IMR-90 (cell line): ENCODE measurements around the gene OSBPL3. TPM values are rescaled to one million over a fixed set of nuclear protein-coding genes. Genes with fewer than 3 reads are reported as not detected.

Experiments
- ATAC-seq: fragments of 200-7000 bp; cut with Tn5 transposase; 2 replicates; pipeline ENCODE4 v1.9.1; 2020; ENCODE audit warnings: low read depth, mild to moderate bottlenecking, moderate library complexity
- BruUV-seq: library from RNA; stranded (reverse); fragments of 400-500 nt; replicated peaks from 2 replicates; lab custom pipeline; 2021; lab: Mats Ljungman, UMichigan
- CTCF ChIA-PET: fragments of 300-600 bp; formaldehyde crosslinking; extraction: SDS; loops from one replicate; lab custom pipeline; 2021; ENCODE audit warnings: antibody characterized with exemption; lab: Yijun Ruan, JAX
- POLR2A ChIA-PET: fragments of 300-600 bp; sonication (Branson Sonifier 250); formaldehyde crosslinking; loops from one replicate; lab custom pipeline; 2022; ENCODE audit warnings: antibody characterized with exemption; ENCODE audit not compliant: unreplicated experiment; lab: Charles Lee
- DNase-seq: peaks from one replicate; pipeline ENCODE4 v3.0.0; 2013
- H2AFZ ChIP-seq: replicated peaks from 2 replicates; pipeline ENCODE3; 2013; ENCODE audit warnings: low read length, mild to moderate bottlenecking; ENCODE audit not compliant: poor library complexity
- H2AK5ac ChIP-seq: 2 replicates; pipeline ENCODE4 v1.6.1; 2013; ENCODE audit warnings: low read depth, low read length, inconsistent platforms
- H2AK9ac ChIP-seq: replicated peaks from 2 replicates; pipeline ENCODE3; 2013; ENCODE audit warnings: mild to moderate bottlenecking, low read depth, low read length, moderate library complexity; ENCODE audit not compliant: poor library complexity
- H2BK120ac ChIP-seq: 2 replicates; pipeline ENCODE4 v1.6.1; 2013; ENCODE audit warnings: low read depth, low read length, inconsistent platforms
- H2BK15ac ChIP-seq: 3 replicates; pipeline ENCODE4 v1.6.1; 2013; ENCODE audit warnings: low read depth, low read length, inconsistent platforms
- H2BK20ac ChIP-seq: 2 replicates; pipeline ENCODE4 v1.6.1; 2013; ENCODE audit warnings: low read depth, mild to moderate bottlenecking, inconsistent platforms, low read length, moderate library complexity
- H2BK5ac ChIP-seq: 2 replicates; pipeline ENCODE4 v1.6.1; 2013; ENCODE audit warnings: mild to moderate bottlenecking, low read depth, low read length, inconsistent platforms; ENCODE audit not compliant: poor library complexity, severe bottlenecking
- H3K14ac ChIP-seq: replicated peaks from 2 replicates; pipeline ENCODE4 v1.6.1; 2013; ENCODE audit warnings: low read depth, low read length, inconsistent platforms
- H3K18ac ChIP-seq: 2 replicates; pipeline ENCODE4 v1.6.1; 2013; ENCODE audit warnings: low read depth, low read length, control low read depth
- H3K23ac ChIP-seq: 2 replicates; pipeline ENCODE4 v1.6.1; 2013; ENCODE audit warnings: low read depth, low read length, inconsistent platforms
- H3K27ac ChIP-seq: 2 replicates; pipeline ENCODE4 v1.5.1; 2013; ENCODE audit warnings: mild to moderate bottlenecking, control low read depth, low read length; ENCODE audit not compliant: insufficient read depth
- H3K27me3 ChIP-seq: 2 replicates; pipeline ENCODE4 v1.6.1; 2013; ENCODE audit warnings: low read length; ENCODE audit not compliant: control insufficient read depth, insufficient read depth
- H3K36me3 ChIP-seq: 2 replicates; pipeline ENCODE4 v1.6.1; 2013; ENCODE audit warnings: low read length, mixed read lengths; ENCODE audit not compliant: control insufficient read depth, insufficient read depth
- H3K4ac ChIP-seq: 2 replicates; pipeline ENCODE4 v1.6.1; 2013; ENCODE audit warnings: low read depth, low read length, inconsistent platforms
- H3K4me1 ChIP-seq: 2 replicates; pipeline ENCODE4 v1.6.1; 2013; ENCODE audit warnings: low read length, mixed read lengths; ENCODE audit not compliant: control insufficient read depth, insufficient read depth
- H3K4me2 ChIP-seq: 2 replicates; pipeline ENCODE4 v1.6.1; 2013; ENCODE audit warnings: low read depth, mild to moderate bottlenecking, control low read depth, low read length, moderate library complexity
- H3K4me3 ChIP-seq: 2 replicates; pipeline ENCODE4 v1.5.1; 2013; ENCODE audit warnings: low read depth, mild to moderate bottlenecking, control low read depth, low read length, moderate library complexity; ENCODE audit not compliant: insufficient read depth
- H3K56ac ChIP-seq: 2 replicates; pipeline ENCODE4 v1.6.1; 2013; ENCODE audit warnings: low read length, inconsistent platforms; ENCODE audit not compliant: insufficient read depth; ENCODE audit errors: extremely low read depth
- H3K79me1 ChIP-seq, 2 experiments: 2 replicates each; pipeline ENCODE4 v1.6.1; 2013; ENCODE audit warnings: low read length in 2 of 2, inconsistent platforms in 1 of 2, low read depth in 1 of 2
- H3K9ac ChIP-seq: 2 replicates; pipeline ENCODE4 v1.6.1; 2013; ENCODE audit warnings: low read depth, low read length, control low read depth
- H3K9me1 ChIP-seq: 2 replicates; pipeline ENCODE4 v1.6.1; 2013; ENCODE audit warnings: low read length, inconsistent platforms; ENCODE audit not compliant: insufficient read depth
- H3K9me3 ChIP-seq: 2 replicates; pipeline ENCODE4 v1.6.1; 2013; ENCODE audit warnings: low read length; ENCODE audit not compliant: control insufficient read depth, insufficient read depth
- H4K20me1 ChIP-seq: 2 replicates; pipeline ENCODE4 v1.6.1; 2013; ENCODE audit warnings: low read length, inconsistent platforms; ENCODE audit not compliant: insufficient read depth
- H4K5ac ChIP-seq: 2 replicates; pipeline ENCODE4 v1.6.1; 2013; ENCODE audit warnings: mild to moderate bottlenecking, low read depth, low read length, control low read depth
- H4K8ac ChIP-seq, 2 experiments: 2 replicates each; pipeline ENCODE4 v1.6.1; 2013; ENCODE audit warnings: low read depth in 2 of 2, low read length in 2 of 2, control low read depth in 1 of 2, inconsistent platforms in 1 of 2
- H4K91ac ChIP-seq: 2 replicates; pipeline ENCODE4 v1.6.1; 2013; ENCODE audit warnings: low read depth, low read length, inconsistent platforms; ENCODE audit not compliant: insufficient read depth
- MAFK ChIP-seq: IDR thresholded peaks from 2 replicates; pipeline ENCODE4 v1.6.1; 2012; ENCODE audit warnings: low read depth, low read length, improper control_type of control experiment
- RFX5 ChIP-seq: IDR thresholded peaks from 2 replicates; pipeline ENCODE4 v1.8.0; 2012; ENCODE audit warnings: low read depth, mild to moderate bottlenecking, low read length, moderate library complexity
- WGBS, 2 experiments: methylation state at CpG; one replicate each; pipeline versions ENCODE4 v1.1.5 to v1.1.7; 2013; ENCODE audit warnings: missing lambda C conversion rate in 2 of 2; ENCODE audit not compliant: insufficient read length in 1 of 2; ENCODE audit errors: extremely low coverage in 2 of 2; 5-methylcytosine and 5-hydroxymethylcytosine counted together
- dilution Hi-C: fragments of 300-500 bp; cut with HindIII; formaldehyde crosslinking; loops from one replicate; pipeline ENCODE4 v1.14.3; 2018; ENCODE audit warnings: low sequenced_read_pairs; ENCODE audit not compliant: unreplicated experiment
- in situ Hi-C: fragments of 300-500 bp; cut with MboI; formaldehyde crosslinking; loops from 3 replicates; pipeline ENCODE4 v1.14.3; 2019; ENCODE audit warnings: low sequenced_read_pairs, inconsistent platforms, mixed read lengths
- intact Hi-C: fragments of 100-400 bp; cut with micrococcal nuclease; formaldehyde crosslinking; loops from 2 replicates; pipeline ENCODE4 v1.10.0; 2022
- polyA plus RNA-seq, 3 experiments: library from polyadenylated mRNA; depleted of rRNA; stranded (reverse); fragments of >200 nt; gene quantifications; 2 replicates each; pipeline ENCODE4 v1.2.3, GENCODE V29; 2012; ENCODE audit warnings: low replicate concordance in 1 of 3
- total RNA-seq: library from RNA; depleted of rRNA; stranded (reverse); fragments of >200 nt; gene quantifications from 2 replicates; pipeline ENCODE4 v1.2.3, GENCODE V29; 2012

Gene OSBPL3
- total and polyA plus RNA-seq, 2 of the 4 experiments (the other 2 are of a cell fraction), result 18.0 to 29.9 TPM

GRCh38 chr7:24963218-24963617 lies 16.8 kb downstream of the OSBPL3 start:
- H3K9me1 ChIP-seq, result peaks cover 9% of the 10 kb centered on the region; the same call in 1 of the 2 replicates
- 0 out of 2 replicates have a peak, but pooled peaks cover 3% of the 10 kb centered on the region for H4K20me1 ChIP-seq
- dilution Hi-C loops, result no loop called here
- no peak overlapping the region for H2BK20ac ChIP-seq
- H3K9me3 ChIP-seq, result no peaks in the 10 kb centered on the region
- H3K27me3 ChIP-seq, result no peaks in the 10 kb centered on the region
- H3K14ac ChIP-seq, result peak overlapping the region; percentile 55; the same call in 1 of the 2 replicates
- ChIA-PET POLR2A (no interaction called here), CTCF (no interaction called here)
- no peak overlapping the region for H3K4me3 ChIP-seq
- peak overlapping the region; percentile 65 for H3K4ac ChIP-seq
- H4K91ac ChIP-seq, result peak overlapping the region; percentile 11; the same call in 1 of the 2 replicates
- ATAC-seq (no peak), DNase-seq (peak; percentile 32)
- H3K4me1 ChIP-seq, result peaks cover 12% of the 10 kb centered on the region
- peak overlapping the region; percentile 71 for H2AK9ac ChIP-seq
- no peak overlapping the region for H2BK120ac ChIP-seq
- H2BK15ac ChIP-seq, result 0 out of 3 replicates have a peak overlapping the region, but pooled peaks have one; percentile 14
- H2AK5ac ChIP-seq, result peak overlapping the region; percentile 14; the same call in 1 of the 2 replicates
- peaks cover 46 to 74% of the 10 kb centered on the region in 2 experiments for H3K79me1 ChIP-seq
- no peak overlapping the region for H2AFZ ChIP-seq
- no CpG with 5 or more reads among the region's 2 CpGs for WGBS, 2 experiments
- peak overlapping the region; percentile 44; the same call in 1 of the 2 replicates for H3K23ac ChIP-seq
- in situ Hi-C loops, result no loop called here
- TF ChIP-seq MAFK (peak; percentile 96), RFX5 (no peak)
- H4K8ac ChIP-seq, result peak overlapping the region in 1 of 2 experiments; percentile 12; a peak in 1 of 4 replicates
- no peak overlapping the region for H3K9ac ChIP-seq
- no peak overlapping the region for H3K56ac ChIP-seq
- H3K27ac ChIP-seq, result no peak overlapping the region
- H3K36me3 ChIP-seq, result no peaks in the 10 kb centered on the region
- H3K4me2 ChIP-seq, result no peak overlapping the region
- no peak overlapping the region for H4K5ac ChIP-seq
- intact Hi-C loops, result no loop called here
- no TSS peak for BruUV-seq
- H2BK5ac ChIP-seq, result no peak overlapping the region
- H3K18ac ChIP-seq, result peak overlapping the region; percentile 37; the same call in 1 of the 2 replicates
